GM18909 (cell line): ENCODE measurements around the gene ACSS1.

Source experiments
- ATAC-seq: cut with Tn5 transposase; IDR thresholded peaks from one replicate; pipeline ENCODE4 v1.9.1; 2021; ENCODE audit warnings: mild to moderate bottlenecking; ENCODE audit not compliant: unreplicated experiment, poor library complexity

The ACSS1 gene

DNA sequence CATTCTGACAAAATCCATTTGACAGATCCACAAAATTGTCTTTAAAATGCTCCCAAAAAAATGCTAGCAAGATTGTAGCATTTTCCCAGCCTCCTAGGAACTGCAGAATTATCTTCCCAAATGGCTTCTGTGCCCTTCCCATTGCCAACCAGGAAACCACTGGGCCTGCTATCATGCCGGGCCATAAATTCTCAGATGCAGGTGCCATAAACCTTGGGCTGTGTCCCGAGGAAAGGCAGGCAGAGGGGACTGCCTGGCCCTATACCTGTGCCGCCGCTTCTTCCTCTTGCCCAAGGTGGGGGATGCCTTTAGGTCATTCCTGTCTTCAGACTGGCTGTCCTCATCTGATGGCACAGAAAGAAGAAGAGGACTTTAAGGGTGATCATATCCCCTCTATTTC lies 21.2 kb upstream of the ACSS1 start:
- ATAC-seq: no peak

DNA sequence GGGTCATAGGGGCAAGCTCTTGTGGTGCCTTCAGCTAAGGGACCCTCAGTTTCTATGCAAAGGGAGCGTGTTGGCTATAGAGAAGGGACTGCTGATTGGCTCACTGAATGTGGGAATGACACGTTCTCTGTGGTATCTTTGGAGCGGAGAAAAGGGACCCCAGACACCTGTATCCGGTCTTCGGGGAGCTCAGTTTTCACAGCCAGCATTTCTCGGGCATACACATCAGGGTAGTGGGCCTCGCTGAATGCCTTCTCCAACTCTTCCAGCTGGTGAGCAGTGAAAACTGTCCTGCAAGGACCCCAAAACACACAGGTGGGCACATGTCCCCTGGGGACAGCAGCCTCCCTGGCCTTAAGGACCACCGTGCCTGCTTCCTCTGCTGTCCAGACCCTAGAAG lies 20.7 kb upstream of the ACSS1 start:
- no peak for ATAC-seq

DNA sequence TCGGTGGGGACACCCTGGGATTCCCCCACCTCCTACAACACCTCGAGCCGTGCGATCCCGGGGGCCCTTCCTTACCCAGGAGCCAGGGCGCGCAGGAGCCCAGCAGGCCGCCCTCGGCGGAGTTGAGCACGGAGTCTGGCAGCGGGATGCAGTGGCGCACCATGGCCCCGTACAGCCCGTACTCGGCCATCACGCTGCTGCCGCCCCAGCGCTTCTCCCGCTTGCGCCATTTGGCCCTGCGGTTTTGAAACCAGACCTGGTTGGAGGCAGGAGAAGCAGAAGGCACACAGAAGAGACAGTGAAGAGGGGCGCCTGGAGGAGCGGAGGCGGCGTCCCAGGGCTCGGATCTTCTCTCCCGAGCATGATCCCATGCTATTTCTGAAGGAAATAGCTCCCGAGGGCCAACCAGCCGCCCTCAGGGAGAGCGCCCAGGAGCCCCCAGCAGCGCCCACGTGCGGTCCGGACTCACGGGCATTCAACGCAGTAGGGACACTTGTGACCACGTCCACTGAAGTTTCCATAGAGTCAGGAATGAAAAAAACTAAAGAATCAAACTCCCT lies 19.8 kb upstream of the ACSS1 start:
- no peak for ATAC-seq

DNA sequence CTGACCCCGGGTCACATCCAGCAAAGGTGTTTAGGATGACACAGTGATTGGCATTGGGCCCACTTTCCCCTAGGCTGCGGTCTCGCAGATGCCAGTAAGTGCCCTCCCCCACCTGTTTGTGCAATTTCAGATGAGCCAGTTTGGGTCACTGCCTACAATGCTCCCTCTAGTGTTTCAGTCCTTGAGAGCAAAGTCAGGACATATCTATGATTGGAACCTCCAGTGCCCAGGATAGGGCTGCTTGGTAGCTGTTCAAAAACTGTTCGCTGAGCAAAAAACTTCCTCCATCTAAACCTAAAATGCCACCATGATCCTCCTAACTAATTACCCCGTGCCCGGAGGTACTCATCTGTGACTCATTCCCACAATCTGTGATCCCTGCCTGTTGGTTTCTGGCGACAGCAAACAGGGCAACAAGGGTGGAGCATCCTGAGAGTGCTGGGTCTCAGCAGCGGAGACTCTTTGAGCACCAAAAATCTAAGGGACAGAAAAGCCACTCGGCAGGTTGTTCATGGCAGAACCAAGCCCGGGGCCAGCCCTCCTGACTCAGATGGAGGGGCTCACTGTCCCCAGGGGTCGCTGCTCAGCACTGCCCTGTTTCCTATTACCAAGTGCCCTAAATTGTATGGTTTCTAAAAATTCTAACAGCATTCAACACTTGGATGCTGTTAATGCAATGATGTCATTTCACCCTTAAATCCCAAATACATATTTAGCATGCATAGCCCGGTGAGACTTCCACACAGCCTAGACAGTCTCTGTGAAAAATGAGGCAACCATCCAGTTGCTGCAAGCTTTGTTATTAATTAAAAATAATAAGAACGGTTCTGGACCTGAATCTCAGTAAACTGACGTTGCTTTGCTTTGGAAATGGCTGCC lies 19.0 kb upstream of the ACSS1 start:
- no peak for ATAC-seq

DNA sequence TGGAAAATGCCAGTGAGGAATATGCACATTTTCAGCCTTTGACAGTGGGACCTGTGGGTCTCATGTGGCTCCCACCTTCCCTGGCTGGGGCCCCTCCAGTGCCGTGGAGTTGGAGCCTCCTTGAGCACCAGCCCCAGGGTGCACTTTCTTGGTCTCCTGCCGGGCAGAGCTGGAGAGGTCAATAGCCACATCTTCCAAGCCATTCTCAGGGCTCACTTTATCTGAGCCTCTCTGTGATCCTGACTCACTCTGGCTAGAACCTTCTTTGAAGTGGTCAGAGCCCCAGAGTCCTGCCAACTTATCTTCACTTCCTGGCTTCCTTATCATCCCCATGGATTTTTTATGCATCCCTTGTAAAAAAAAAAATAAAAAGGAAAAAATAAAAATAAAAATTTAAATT lies 18.3 kb upstream of the ACSS1 start:
- no peak for ATAC-seq

DNA sequence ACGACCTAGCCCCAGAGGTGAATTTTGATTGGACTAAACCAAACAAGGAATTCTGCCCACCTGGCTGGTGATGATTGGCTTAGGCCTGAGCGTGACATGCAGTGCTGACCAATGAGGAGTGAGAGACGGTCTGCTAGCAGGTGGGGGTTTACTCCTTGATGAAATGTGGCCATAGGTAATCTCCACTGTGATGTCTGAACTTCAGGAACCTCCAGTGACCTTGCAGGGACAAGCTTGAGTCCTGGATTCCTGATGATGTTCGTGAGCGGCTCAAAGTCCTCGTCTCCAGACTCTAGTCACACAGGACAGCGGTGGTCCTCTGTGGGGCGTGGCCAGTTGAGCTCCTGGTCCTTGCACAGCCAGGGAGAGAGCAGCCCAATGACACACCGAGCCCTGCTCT lies 15.6 kb upstream of the ACSS1 start:
- ATAC-seq: no peak

DNA sequence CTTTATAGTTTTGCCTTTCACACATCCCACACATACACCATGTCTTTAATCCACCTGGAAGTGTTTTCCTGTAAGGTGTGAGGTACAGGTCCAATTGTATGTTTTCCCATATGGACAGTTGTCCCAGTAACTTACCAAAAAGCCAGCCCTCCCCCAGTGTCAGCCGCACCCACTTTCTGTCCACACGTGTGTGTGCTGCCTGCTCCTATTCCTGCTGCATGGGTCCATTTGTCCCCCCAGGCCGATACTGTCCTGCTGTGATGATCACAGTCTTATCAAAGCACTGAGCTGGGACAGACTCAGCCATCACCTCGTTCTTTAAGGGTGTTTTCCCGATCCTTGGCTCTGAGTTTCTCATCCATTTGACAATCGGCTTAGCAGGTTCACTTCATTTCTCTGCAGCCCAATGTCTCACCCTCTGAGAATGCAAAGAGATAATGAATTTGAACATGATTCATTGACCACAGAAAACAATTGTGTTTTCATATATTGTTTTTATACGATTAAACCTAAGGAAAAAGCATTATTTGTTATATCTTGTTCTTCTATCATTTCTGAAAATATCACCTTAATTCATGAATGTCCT lies 14.4 kb upstream of the ACSS1 start:
- ATAC-seq: no peak

DNA sequence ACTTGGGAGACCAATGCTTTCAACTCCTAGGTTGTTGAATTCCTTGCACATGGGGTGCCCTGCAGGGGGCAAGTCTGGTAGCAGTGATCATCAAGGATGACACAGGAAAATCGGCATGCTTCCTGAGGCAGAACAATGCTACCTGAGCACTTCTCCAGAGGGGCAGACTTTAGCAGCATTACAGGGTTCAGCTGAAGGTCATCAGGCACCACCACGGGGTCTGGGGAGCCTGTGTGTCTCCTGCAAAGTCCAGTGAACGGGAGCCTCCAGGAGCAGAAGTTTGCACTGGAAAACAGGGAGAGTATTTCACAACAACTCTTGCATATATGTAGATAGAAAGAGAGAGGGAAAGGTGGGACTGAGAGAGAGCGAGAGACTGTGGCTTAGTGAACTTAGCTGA lies 13.8 kb upstream of the ACSS1 start:
- no peak for ATAC-seq

DNA sequence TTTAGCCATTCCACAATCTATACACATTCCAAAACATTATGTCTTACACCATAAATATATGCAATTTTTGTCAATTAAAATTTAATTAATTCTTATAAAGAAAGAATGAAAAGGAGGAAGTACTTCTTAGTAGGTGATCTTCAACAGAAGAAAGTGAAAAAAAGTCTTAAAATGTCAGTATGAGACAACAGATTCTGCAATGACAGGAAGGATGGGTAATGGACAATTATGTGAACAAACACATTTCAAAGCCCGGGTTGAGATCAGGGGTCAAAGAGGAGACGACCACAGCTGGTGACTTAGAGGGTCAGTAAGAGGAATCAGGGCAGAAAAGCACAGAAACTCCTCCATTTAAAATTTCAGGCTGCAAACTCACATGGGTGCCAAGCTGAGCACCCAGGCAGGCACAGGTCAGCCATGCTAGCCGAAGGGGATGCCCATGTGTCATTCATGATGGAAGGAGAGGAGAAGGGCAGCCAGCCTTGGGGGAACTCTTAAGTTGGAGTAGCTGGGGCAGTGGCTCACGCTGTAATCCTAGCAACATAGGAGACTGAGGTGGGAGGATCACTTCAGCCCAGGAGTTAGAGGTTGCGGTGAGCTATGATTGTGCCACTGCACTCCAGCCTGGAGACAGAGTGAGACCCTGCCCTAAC lies 13.0 kb upstream of the ACSS1 start:
- no peak for ATAC-seq

DNA sequence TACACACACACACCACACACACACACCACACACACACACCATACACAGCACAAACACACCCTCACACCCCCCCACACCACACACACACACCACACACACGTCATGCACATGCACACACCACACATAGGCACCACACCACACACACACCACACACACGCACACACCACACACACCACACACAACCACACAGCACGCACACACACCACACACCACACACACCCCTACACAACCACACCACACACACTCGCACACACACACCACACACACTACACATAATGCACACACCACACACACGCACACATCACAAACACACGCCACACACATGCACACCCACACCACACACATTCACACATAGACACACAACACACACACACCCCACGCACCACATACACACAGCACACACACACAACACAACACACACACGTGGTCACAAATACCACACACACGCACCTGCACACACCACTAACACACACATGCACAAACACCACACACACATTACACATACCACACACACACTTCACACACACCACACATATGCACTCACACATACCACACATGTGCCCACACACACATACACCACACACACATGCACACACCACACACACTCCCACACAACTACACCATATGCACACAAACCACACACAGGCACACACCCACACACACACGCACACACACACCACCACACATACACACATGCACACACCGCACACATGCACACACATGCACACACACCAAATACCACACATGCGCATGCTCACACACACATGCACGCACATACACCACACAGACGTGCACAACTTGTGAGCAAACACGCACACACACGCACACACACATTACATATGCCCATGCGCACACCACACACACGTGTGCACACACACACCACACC lies 9.4 kb upstream of the ACSS1 start:
- no peak for ATAC-seq

DNA sequence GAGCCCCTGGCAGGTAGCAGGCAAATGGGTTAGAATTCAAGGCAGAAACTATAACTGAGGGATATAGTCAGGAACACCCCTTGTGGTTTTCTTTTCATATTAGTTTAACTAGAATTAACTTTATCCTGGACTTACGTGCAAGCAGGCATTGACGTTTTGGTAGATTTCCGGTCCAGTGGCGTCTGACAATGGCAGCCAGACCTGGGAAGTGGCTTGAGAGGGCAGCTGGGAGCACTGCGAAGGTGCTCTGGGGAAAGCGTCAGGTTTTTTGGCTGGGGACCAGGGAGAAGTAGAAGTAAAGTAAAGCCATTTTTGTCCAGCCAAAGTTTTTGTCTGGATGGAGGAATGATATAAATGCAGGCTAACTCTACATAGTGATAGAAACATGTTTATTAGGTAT lies 8.4 kb upstream of the ACSS1 start:
- ATAC-seq: no peak

DNA sequence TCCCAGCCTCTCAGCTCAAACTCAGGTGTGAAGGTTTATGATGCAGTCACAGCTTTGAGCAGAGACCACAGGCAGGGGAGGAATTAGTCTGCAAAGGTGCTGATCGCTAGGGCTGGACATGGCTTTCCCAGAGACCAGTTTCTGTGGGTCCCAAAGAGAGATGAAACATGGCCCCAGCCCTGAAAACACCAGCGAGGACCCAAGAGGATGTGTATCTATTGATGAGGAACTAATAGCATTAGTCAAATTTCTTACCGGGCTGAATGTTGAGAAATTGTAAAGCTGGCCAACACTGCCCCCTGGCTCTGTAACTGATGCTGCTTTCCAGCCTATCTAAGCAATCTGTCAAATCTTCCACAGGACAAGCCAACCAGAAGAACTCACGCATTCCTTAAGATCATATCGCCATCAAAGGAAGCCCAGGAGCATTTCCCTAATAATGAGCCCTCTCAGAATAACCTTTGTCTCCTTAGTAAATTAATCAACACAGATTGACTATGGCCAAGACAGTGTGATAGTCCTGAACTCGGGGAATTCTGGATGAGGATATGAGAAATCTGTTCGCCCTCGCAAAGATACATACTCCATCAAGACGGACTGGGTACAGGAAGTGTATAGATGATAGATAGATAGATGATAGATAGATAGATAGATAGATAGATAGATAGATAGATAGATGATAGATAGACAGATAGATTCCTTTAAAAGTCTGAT lies 7.8 kb upstream of the ACSS1 start:
- ATAC-seq: peak; percentile 81

DNA sequence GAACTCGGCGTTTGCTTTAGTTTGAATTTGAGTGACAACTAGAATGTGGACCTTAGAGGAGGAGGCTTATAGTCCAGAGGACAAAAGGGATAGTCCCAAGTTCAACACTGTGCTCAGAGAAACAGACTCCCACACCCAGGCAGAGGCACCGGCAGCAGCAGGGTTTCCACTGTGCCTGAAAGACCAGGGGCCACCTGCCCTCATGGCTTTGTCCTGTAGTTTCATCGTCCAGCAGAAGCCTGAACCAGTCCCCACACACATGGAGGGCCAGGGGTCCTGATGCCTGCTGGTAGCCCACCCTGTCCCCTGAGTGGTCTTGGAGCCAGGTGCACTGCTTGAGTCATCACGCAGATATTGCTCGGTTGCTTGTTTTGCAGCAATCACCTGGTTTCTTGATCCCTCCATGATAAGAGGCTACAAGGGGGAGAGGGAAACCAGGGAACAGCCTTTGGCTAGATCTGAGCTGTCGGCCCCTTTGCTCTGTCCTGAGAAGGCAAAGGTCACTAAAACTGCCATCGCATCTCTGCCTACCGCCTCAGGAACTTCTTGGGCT lies 7.2 kb upstream of the ACSS1 start:
- no peak for ATAC-seq

DNA sequence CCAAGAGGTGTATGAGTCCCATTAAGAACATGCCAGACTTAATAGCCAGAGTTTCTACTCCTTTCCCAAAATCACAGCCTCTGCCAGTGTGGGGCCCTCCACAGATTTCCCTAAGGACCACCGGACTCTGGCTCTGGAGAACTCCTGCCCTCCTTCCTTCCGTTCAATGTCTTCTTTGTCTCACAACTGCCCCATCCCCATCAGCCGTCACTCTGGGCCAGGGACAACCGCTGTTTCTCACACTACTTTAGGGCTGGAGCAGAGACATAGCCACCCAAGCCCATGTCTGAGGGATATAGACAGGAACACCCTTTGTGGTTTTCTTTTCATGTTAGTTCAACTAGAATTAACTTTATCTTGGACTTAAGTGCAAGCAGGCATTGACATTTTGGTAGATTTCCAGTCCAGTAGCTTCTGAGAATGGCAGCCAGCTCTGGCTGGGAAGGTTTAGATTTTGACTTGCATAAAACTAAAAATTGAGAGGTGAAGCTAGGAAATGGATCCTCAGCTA lies 6.7 kb upstream of the ACSS1 start:
- ATAC-seq: no peak

DNA sequence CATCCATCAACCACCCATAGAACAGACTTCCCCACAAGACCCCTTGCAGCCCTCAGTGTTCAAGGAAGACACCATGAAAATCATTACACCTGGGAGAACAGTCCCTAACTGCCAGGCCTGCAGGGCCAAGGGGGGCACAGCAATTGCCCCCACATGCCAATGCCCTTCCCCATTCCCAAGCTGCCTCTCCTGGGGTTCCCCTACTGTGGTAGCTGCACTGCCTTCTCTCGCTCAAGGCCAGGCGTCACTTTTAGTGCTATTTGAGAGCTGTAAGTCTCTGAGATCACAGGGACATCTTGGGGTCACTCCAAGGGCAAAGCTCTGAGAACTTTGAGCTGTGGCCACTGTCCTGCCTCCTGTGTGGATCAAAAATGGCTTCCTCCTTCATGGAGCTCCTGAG lies 6.0 kb upstream of the ACSS1 start:
- ATAC-seq: no peak

DNA sequence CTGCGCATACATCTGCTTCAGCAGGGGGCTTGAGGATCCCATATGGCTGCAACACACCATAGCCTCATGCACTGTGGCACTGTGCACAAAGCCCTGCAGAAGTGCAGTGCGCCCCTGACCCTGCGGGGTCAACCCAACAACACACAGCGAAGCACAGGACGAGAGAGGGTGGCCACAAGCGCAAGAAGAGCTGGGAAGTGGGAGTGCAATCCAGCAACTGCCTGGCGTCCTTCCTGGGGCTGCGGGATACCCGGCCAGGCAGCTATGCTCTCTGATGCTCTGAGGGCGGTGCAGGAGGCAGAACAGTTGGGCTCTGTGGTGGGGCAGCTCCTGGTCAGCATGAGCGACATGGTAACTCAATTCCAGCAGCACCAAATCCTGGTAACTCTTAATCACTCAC lies 5.6 kb upstream of the ACSS1 start:
- no peak for ATAC-seq

DNA sequence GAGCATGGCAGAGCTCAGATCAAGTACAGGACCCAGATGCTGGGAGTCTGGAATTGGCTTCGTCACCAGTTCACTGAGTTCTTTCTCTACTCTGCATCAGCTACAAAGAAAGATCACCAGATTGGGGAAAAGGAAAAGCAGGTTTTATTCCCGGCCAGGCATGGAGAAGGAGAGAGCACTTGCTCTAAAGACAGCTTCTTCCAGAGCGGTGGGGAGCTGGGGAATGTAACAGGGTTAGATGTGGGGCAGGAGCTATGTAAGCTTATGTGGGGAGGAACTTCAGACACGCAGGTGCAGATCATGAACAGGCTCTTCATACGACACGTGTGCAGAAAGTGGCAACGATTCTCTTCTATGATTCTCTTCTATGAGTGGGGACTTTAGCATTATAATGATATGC lies 4.9 kb upstream of the ACSS1 start:
- no peak for ATAC-seq

DNA sequence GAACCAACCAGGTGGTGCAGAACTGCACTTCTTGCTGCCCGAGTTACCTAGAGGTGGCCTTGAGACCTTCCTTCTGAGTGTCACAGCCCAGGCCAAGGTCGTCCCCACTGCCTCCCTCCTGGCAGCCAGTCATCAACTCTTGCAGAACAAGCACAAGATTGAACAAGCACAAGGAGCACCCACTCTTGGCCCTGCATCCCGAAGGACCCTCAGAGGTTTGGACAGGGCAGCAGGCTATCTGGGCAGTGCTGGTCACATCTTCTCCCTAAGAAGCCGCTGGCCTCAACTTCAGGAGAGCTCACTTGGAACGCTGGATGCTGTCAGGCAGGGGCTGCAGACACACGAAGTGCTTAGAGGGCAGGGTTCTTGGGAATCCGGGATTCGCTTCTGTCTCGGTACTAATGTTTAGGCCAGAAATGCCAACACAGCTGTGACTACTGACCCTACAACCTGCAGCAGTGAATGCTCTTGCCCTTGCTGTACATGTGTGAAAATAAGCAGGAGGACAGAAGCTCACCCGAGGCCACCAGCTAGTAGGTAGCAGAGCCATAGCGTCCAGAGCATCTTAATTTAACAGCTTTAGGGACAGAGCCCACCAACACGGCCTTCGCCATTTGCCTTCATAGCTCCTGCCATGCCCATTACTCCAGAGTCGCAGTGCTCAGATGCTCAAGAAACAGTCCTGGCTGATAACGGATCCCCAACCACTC lies 4.0 kb upstream of the ACSS1 start:
- ATAC-seq: no peak
